ENCODE measurements around the gene TSPAN11. TPM values are rescaled to one million over a fixed set of nuclear protein-coding genes. Genes with fewer than 3 reads are reported as not detected.

TSPAN11 gene
- total and polyA plus RNA-seq, 2 of the 8 experiments (the other 6 are each of a cell fraction or from before 2014, with no cell fraction given) = 3.9 to 8.2 TPM

DNA sequence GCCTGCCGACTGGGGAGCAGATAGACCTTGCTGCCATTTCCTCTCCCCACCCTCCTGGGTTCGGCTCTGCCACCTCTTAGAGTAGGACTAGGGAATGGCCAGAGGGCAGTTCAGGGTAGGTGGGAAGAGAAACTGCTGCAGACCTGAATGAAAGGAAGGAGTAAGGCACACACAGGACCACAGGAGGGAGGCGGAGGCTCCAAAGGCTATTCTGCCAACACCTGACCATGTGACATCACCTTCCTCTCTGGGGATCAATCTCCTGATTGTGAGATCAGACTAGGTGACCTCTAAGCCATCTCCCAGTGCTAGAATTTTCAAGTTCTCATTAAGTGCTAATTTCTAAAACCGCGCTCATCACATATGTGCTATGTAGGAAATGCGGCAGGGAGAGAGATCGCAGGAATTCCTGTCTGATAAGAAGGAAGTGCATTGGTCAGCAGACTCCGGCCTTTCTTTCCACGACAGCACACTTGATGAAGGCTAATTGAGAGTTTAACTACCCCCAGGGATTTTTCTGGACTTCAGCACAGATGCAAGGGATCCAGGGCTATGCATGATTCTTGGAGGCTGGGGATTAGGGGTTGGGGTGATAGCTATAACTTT, 11.5 kb upstream of the TSPAN11 start:
- FAIRE-seq (no peak), DNase-seq (ENCODE audit: low read depth in 1 of 2, low spot score in 2 of 2) (no peak)
- no peak overlapping the region; a peak in 1 of 7 replicates for H3K9ac ChIP-seq (replicated peaks in 1 of 4; ENCODE audit: extremely low read depth in 1 of 4, low read depth in 3 of 4, low read length in 3 of 4)
- H3K79me2 ChIP-seq (ENCODE audit: control insufficient read depth in 1 of 2, insufficient read depth in 2 of 2, low read length in 2 of 2) = no peaks in the 10 kb centered on the region
- H4K5ac ChIP-seq (ENCODE audit: insufficient read length, low read depth, low read length) = no peak overlapping the region
- ChIA-PET POLR2A (ENCODE audit: partially characterized antibody) (no interaction called here), CTCF (ENCODE audit: partially characterized antibody) (no interaction called here)
- H3K27ac ChIP-seq (ENCODE audit: low read depth, low read length) = no peak overlapping the region
- H3K4me3 ChIP-seq (ENCODE audit: extremely low read depth in 1 of 4, insufficient read depth in 2 of 4, low read depth in 3 of 4, low read length in 4 of 4) = no peak overlapping the region
- peaks cover 0 to 5% (median 2%) of the 10 kb centered on the region in 4 experiments; a peak in 3 of 7 replicates for H3K4me1 ChIP-seq (replicated peaks in 1 of 4; ENCODE audit: control insufficient read depth in 3 of 4, insufficient read depth in 4 of 4, low read length in 3 of 4)
- no peaks in the 10 kb centered on the region; a peak in 1 of 7 replicates for H3K27me3 ChIP-seq (replicated peaks in 1 of 4; ENCODE audit: control insufficient read depth in 3 of 4, extremely low read depth in 1 of 4, insufficient read depth in 3 of 4, low read length in 3 of 4)
- no peaks in the 10 kb centered on the region for H3K36me3 ChIP-seq (ENCODE audit: control insufficient read depth in 2 of 4, insufficient read depth in 4 of 4, low read length in 3 of 4)
- H3K14ac ChIP-seq (ENCODE audit: insufficient read length) = no peak overlapping the region
- H4K8ac ChIP-seq (ENCODE audit: extremely low read depth, insufficient read depth, low read length) = no peak overlapping the region
- no peak overlapping the region for H3K4me2 ChIP-seq (ENCODE audit: insufficient read depth in 1 of 2, low read depth in 2 of 2, low read length in 2 of 2)
- H2BK15ac ChIP-seq (ENCODE audit: low read length) = no peak overlapping the region
- H2BK120ac ChIP-seq (replicated peaks; ENCODE audit: low read depth, low read length) = no peak overlapping the region
- H3K18ac ChIP-seq (ENCODE audit: extremely low read depth, low read length) = no peak overlapping the region
- H2AFZ ChIP-seq (ENCODE audit: low read length) = 0 out of 2 replicates have a peak overlapping the region, but pooled peaks have one; percentile 24
- WGBS, 2 experiments (ENCODE audit: extremely low coverage in 1 of 2, insufficient coverage in 1 of 2, insufficient read length in 1 of 2, insufficient replicate concordance in 2 of 2, low coverage in 1 of 2, low lambda C conversion rate in 2 of 2, missing lambda C conversion rate in 1 of 2) = 85% methylated on average over 9 of the region's 9 CpGs; no CpG with 5 or more reads in 1 of the 2 experiments
- no peaks in the 10 kb centered on the region for H3K23me2 ChIP-seq (ENCODE audit: low read depth, low read length)
- H3K79me1 ChIP-seq (ENCODE audit: low read depth, low read length) = no peaks in the 10 kb centered on the region
- H4K91ac ChIP-seq (replicated peaks; ENCODE audit: insufficient read length, low read length) = no peak overlapping the region
- H2AK5ac ChIP-seq (ENCODE audit: low read depth, low read length) = no peak overlapping the region
- H2BK20ac ChIP-seq (ENCODE audit: low read length) = no peak overlapping the region
- no peak overlapping the region for H3K23ac ChIP-seq (ENCODE audit: insufficient read length)
- H4K20me1 ChIP-seq (replicated peaks in 1 of 2; ENCODE audit: control insufficient read depth in 1 of 2, insufficient read depth in 2 of 2, low read length in 2 of 2) = no peaks in the 10 kb centered on the region
- no peaks in the 10 kb centered on the region for H3K9me3 ChIP-seq (ENCODE audit: insufficient read depth in 2 of 2, low read depth in 1 of 2, low read length in 1 of 2)
- no peak overlapping the region for H2BK12ac ChIP-seq (ENCODE audit: low read depth, low read length)
- H2BK5ac ChIP-seq (ENCODE audit: low read depth, low read length) = no peak overlapping the region
- H3K56ac ChIP-seq (replicated peaks; ENCODE audit: insufficient read length, low read depth, low read length) = no peak overlapping the region
- no peak overlapping the region for H3K4ac ChIP-seq (replicated peaks; ENCODE audit: insufficient read length, low read depth, low read length)
- TF ChIP-seq FOSL1 (IDR thresholded peaks at IDR 0.05; ENCODE audit: insufficient read depth, low read depth, low read length) = no peak
- TF ChIP-seq, protein P1, sequence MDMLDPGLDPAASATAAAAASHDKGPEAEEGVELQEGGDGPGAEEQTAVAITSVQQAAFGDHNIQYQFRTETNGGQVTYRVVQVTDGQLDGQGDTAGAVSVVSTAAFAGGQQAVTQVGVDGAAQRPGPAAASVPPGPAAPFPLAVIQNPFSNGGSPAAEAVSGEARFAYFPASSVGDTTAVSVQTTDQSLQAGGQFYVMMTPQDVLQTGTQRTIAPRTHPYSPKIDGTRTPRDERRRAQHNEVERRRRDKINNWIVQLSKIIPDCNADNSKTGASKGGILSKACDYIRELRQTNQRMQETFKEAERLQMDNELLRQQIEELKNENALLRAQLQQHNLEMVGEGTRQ (IDR thresholded peaks at IDR 0.05; ENCODE audit: low read length) = no peak
- TF ChIP-seq GTF2F1 (IDR thresholded peaks at IDR 0.05; ENCODE audit: borderline replicate concordance, low read depth, low read length) = no peak
- TF ChIP-seq CBX5 (IDR thresholded peaks at IDR 0.05; ENCODE audit: low read depth, low read length) = no peak
- no peak for TF ChIP-seq HDAC6 (IDR thresholded peaks at IDR 0.05; ENCODE audit: low read depth, low read length)
- TF ChIP-seq CTBP2 (IDR thresholded peaks at IDR 0.05; ENCODE audit: borderline replicate concordance, insufficient read depth, insufficient read length, low read length) = no peak
- TF ChIP-seq MAFK (IDR thresholded peaks at IDR 0.05; ENCODE audit: low read depth, low read length) = no peak
- TF ChIP-seq BRCA1 (IDR thresholded peaks at IDR 0.05; ENCODE audit: low read depth, low read length) = no peak
- TF ChIP-seq EGR1 (IDR thresholded peaks at IDR 0.05; ENCODE audit: borderline replicate concordance, low read depth, low read length) = no peak
- TF ChIP-seq KDM1A (IDR thresholded peaks at IDR 0.05; ENCODE audit: borderline replicate concordance, low read length) = no peak
- TF ChIP-seq, protein P2, sequence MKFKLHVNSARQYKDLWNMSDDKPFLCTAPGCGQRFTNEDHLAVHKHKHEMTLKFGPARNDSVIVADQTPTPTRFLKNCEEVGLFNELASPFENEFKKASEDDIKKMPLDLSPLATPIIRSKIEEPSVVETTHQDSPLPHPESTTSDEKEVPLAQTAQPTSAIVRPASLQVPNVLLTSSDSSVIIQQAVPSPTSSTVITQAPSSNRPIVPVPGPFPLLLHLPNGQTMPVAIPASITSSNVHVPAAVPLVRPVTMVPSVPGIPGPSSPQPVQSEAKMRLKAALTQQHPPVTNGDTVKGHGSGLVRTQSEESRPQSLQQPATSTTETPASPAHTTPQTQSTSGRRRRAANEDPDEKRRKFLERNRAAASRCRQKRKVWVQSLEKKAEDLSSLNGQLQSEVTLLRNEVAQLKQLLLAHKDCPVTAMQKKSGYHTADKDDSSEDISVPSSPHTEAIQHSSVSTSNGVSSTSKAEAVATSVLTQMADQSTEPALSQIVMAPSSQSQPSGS (IDR thresholded peaks at IDR 0.05; ENCODE audit: low read length) = no peak

Data from H1 (cell line).